Ishikawa (cell line): ENCODE data around the gene AP3D1.

Experiments used
- CEBPB ChIP-seq: IDR thresholded peaks from 2 replicates; pipeline ENCODE4 v1.6.1; 2012
- CREB1 ChIP-seq: IDR thresholded peaks from 2 replicates; pipeline ENCODE4 v1.6.1; 2012; ENCODE audit warnings: low read depth
- EGR1 ChIP-seq: IDR thresholded peaks from 2 replicates; pipeline ENCODE4 v1.6.1; 2012
- EP300 ChIP-seq: IDR thresholded peaks from 2 replicates; pipeline ENCODE4 v1.6.1; 2012; ENCODE audit warnings: borderline replicate concordance
- FOXM1 ChIP-seq: IDR thresholded peaks from 2 replicates; pipeline ENCODE4 v1.6.1; 2012; ENCODE audit warnings: low read depth, borderline replicate concordance
- MAX ChIP-seq: IDR thresholded peaks from 2 replicates; pipeline ENCODE4 v1.6.1; 2012
- NFIC ChIP-seq: IDR thresholded peaks from 2 replicates; pipeline ENCODE4 v1.6.1; 2012
- RAD21 ChIP-seq: IDR thresholded peaks from 2 replicates; pipeline ENCODE4 v1.6.1; 2012; ENCODE audit warnings: low read depth
- REST ChIP-seq: IDR thresholded peaks from 2 replicates; pipeline ENCODE4 v1.6.1; 2012; ENCODE audit warnings: low read depth, mild to moderate bottlenecking
- TAF1 ChIP-seq: IDR thresholded peaks from 2 replicates; pipeline ENCODE4 v1.6.1; 2012; ENCODE audit warnings: low read depth, mild to moderate bottlenecking
- TCF12 ChIP-seq: IDR thresholded peaks from 2 replicates; pipeline ENCODE4 v1.6.1; 2012; ENCODE audit warnings: low read depth
- TEAD4 ChIP-seq: IDR thresholded peaks from 2 replicates; pipeline ENCODE4 v1.6.1; 2012
- USF1 ChIP-seq: IDR thresholded peaks from 2 replicates; pipeline ENCODE4 v1.6.1; 2012
- YY1 ChIP-seq: IDR thresholded peaks from 2 replicates; pipeline ENCODE4 v1.6.1; 2012; ENCODE audit warnings: low read depth
- ZBTB7A ChIP-seq: IDR thresholded peaks from 2 replicates; pipeline ENCODE4 v1.6.1; 2012; ENCODE audit warnings: low read depth

Gene AP3D1

GRCh38 chr19:2081873-2082810, 69.2 kb downstream of the AP3D1 start:
- TF ChIP-seq EGR1 = no peak
- no peak for TF ChIP-seq REST
- TF ChIP-seq CREB1 = no peak
- no peak for TF ChIP-seq TAF1
- no peak for TF ChIP-seq USF1

GRCh38 chr19:2080336-2080988, 70.9 kb downstream of the AP3D1 start:
- TF ChIP-seq USF1 (no peak), EP300 (no peak), REST (no peak), RAD21 (no peak), CREB1 (no peak), TEAD4 (no peak), ZBTB7A (no peak), TCF12 (no peak), CEBPB (no peak), YY1 (no peak), NFIC (no peak), EGR1 (no peak), FOXM1 (no peak)

GRCh38 chr19:2079865-2080301, 71.5 kb downstream of the AP3D1 start:
- TF ChIP-seq RAD21 (no peak), USF1 (no peak), EP300 (no peak), CREB1 (no peak), MAX (no peak), TAF1 (no peak), CEBPB (no peak), ZBTB7A (no peak), TCF12 (no peak), FOXM1 (no peak), TEAD4 (no peak), YY1 (no peak), NFIC (no peak), REST (no peak), EGR1 (no peak)
